Renal pelvis (tissue), 4 donors: ENCODE data around the gene RAD51B. TPM values are rescaled to one million over a fixed set of nuclear protein-coding genes. Genes with fewer than 3 reads are reported as not detected.

Source experiments
- DNase-seq: peaks from one replicate; pipeline ENCODE4 v3.0.0-alpha.2; 2013
- polyA plus RNA-seq, 3 donors: library from polyadenylated mRNA; unstranded; fragments of 120-200 nt; gene quantifications; one replicate each; pipeline ENCODE4 v1.2.1, GENCODE V29; 2013; ENCODE audit not compliant: insufficient read length in 3 of 3

Gene RAD51B
- polyA plus RNA-seq, 3 donors, result 9.8 to 11.0 (median 9.8) TPM

DNA sequence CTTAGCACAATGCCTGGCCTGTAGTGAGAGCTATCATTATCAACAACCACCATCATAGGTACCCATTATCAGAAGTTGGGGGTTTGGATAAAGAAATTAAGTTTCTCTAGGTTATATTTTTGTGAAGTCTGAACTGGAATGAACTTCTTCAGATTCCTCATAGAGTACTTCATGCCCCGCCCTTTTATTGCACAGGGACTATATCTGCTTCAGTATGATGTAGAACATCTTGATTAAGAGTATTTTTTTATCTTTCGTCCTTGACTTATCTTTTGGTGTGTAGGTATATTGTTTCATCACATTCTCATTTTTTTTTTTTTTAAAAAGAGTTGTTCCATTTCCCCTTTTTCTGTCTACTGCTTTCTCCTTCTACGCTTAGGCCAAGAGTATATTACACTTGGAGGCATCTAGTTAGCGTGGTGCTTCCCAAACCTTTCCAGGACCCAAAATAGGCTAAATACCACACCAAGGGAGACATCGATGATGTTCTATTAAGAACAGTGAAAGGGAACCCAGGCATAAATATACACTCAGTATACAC, 505.8 kb downstream of the RAD51B start:
- no peak for DNase-seq

DNA sequence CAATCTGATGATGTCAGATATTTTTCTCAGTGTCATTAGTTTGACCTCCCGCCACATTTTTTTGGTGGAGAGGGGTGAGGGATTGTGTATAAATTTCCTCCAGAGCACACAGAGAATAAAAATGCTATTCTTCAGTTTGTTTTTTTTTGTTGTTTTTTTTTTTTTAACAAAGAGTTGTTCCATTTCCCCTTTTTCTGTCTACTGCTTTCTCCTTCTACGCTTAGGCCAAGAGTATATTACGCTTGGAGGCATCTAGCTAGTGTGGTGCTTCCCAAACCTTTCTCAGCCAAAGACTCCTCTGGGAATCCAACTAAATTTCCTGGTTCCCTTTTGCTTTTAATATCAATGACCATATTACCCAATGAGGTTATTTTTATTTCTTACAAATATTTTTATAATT, 507.7 kb downstream of the RAD51B start:
- DNase-seq, result no peak

DNA sequence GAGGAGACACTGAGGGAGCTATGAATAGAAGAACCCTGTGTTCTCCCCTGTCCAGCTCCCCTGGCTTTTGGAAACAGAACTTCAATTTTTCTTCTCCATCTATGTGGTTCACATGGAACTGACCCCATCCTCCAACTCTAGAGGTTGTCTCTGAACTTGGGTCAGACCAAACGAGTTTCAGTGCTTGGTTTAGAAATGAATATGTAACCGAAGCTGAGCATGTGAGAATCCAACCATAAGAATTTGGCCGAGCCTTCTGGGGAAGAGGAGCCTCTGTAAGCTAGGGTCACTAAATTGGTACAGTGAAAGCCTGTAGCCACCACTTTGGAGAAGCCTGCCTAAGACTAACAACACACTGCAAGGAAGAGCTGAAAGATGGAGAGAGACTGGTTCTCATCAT, 508.9 kb downstream of the RAD51B start:
- no peak for DNase-seq

DNA sequence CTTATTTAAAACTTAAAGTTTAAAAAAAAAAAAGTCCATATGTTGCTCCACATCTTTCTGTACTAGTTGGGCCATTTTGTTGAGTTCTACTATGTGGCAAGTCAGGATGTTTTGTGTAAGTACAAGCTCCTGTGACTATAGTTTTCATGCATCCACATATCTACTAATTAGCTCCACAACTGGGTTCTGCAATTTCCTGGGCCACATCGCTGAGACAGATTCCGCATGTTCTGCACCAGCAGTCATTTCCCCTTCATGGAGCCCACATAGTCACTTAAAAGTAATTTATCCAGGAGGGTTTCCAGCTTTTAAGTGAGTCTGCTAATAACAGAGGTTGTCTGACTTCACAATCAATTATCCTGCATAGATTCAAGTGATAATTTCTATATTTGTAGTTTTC, 511.8 kb downstream of the RAD51B start:
- DNase-seq, result no peak

DNA sequence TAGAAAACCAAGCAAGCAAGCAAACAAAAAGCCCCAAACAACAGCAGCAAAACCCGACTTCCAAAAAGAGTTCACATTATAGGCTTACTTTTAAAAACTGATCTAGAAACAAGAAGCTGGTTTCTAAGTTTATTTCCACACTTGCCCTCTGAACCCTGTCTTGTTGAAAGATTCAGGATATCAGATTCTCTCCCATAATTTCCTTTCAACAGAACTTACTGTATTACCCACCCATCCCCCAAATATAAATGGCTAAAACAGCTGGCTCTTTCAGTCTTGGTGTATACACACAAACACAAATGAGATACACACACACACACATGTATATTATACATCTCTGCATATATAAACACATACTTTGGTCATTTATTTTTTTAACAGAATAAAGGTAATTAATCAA, 512.4 kb downstream of the RAD51B start:
- DNase-seq, result no peak

DNA sequence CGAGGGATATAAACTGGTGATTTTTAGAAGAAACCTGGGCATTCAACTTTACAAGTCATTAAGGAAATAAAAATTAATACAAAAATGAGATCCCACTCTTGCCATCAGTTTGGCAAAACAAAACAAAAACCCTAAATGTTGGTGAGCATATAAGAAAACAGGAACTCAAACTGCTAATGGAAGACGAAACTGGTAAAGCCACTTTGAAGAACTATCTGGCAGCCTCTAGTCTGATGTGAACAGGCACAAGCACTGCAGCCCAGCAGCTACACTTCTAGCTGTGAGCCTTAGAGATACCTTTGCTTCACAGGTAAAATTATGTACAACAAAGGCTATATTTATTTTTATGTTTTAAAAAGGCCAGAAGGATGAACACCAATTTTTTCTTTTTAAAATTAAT, 513.7 kb downstream of the RAD51B start:
- DNase-seq, result no peak

DNA sequence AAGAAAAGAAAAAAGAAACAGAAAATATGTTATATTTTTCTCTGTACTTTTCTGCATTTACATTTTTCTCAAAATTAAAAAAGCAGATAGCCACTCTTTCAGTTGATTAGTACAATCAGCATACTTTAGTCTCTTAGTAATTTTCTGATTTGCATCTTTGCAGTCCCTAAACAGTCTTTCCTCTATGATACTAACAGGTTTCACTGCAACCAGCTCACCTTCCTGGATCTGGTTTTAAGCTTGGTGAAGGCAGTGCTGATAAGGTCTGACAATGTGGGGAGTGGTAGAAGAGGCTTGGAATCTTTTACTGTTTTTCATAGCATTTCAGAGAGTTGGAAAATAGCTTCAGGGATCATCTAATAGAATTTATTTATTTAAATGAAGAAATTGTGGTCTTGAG, 515.7 kb downstream of the RAD51B start:
- DNase-seq, result no peak

DNA sequence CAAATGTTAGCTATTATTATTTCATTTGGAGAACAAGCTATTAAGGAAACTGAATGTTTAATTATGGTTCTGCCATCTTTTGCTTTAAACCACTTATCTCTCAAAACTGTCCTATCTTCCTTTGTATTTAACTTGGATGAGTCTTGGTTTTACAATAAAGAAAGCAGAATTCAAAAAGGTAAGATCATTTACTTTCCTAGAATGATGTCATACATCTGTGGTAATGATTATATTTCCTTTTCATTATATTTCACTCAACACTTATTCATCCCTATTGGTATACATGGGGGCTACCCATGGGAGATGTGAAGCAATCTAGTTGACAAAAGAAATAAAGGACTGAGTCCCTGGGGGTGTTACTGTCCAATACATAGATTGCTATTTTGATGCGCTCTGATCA, 516.6 kb downstream of the RAD51B start:
- DNase-seq, result no peak

DNA sequence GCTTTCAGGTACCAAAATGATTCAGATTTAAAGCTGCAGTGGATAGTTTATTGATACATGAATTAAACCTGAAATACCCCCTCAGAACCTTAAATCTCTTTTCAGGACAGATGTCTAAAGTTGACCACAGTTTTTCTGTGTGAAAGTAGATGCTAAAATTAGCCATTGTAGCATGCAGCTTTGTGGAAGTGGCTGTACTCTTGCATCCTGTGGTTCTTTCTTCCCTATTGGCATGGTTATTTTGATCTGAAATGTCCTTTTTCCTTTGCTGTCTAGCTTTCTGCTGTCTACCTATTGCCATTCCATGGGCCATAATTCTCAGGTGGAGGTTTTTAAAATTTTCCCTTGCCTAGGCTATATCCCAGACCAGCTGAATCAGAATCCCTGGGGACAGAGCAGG, 517.7 kb downstream of the RAD51B start:
- DNase-seq, result no peak

DNA sequence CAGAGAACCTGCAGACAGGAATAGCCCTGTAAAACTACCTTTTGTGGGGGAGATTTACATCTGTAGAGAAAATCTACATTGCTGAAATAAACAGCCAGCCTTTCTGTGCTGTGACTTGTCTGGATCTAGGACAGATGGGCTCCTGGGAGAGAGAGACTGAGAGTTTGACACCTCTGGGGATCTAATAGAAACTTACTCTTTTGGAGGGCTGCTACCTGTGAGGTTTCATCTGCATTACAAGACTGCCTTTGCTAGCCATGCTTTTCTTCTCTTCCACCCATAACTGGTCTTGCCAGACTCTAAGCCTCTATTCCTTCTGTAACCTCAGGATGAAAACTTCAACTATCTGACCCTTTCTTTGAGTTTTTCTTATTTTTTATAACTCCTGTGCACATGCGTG, 520.7 kb downstream of the RAD51B start:
- no peak for DNase-seq

DNA sequence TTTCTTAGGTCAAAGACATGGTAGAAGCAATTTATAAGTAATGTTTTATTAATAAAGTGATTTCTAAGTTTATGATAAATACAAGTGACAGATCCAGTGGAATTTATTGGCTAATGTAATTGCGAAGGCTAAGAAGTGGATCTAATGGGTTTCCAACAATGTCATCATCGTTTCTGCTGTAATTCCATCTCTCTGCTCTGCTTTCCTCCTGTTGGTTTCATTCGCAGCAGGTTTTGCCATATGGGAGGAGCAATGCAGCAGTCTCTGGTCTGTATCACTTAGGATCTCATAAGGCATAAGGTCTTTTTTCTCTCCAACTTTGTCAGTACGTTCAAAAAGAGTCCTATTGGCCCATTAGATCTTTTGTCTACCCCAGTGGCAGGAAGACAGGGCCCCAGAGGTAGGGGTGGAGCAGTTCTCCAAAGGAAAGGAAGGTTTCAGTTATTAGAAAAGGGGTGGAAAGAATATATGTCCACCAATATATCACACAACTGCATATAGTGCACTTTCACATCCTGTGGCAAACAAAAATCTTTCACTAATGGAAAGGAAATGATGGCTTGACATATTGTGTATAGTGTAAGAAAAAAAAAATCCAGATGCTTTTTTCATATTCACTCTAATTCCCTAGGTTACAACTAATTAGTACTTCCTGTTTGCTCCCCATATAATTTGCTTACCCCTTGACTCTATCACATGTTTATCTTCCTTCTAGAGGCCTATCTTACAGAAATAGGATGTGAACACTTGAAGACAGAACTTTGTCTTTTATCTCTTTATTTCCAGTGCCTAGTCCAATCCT, 522.0 kb downstream of the RAD51B start:
- no peak for DNase-seq

DNA sequence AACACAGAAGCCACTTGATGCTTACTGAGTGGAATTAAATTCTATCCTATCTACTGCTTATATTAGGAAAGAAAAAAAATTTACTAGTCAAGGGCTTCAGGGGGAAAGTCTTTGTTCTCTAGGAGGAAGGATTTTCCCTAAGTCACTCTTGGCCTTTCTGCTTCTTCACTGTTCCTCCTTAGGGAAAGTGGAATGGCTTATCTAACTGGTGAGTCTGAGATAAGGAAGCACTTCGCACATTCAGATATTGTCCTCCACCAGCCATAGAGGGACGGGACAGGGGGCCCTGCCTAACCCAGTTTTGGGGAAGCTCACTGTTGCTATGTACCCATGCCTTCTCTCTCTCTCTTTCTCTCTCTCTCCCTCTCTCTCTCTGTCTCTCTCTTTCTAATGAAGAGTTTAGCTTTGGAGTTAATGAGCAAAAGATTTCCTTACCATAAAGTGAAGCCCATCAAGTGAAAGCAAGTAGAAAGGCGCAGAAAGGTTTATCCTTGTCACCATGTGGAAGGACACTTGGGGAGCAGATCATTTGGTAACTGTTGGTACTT, 522.7 kb downstream of the RAD51B start:
- no peak for DNase-seq

DNA sequence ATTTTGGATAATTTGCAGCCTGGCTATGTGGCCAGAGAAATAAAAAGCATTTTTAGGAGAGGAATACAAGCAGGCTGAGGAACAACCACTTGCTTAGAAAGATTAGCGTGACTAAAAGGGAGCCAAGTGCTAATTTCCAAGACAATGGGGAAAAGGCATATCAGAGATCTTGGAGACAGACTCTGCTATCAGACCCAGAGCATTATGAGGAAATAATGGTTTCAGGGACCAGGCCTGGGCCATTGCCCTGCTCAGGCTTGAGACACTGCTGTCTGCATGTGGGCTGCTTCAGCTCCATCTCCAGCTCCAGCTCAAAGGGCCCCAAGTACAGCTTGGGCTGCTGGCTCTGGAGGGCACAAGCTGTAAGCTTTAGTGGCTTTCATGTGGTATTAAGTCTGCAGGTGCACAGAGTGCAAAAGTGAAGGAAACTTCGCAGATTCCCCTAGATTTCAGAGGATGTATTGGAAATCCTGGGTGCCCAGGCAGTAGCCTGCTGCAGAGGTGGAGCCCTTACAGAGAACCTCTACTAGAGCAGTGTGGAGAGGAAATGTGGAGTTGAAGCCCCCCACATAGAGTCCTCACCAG, 524.0 kb downstream of the RAD51B start:
- no peak for DNase-seq

DNA sequence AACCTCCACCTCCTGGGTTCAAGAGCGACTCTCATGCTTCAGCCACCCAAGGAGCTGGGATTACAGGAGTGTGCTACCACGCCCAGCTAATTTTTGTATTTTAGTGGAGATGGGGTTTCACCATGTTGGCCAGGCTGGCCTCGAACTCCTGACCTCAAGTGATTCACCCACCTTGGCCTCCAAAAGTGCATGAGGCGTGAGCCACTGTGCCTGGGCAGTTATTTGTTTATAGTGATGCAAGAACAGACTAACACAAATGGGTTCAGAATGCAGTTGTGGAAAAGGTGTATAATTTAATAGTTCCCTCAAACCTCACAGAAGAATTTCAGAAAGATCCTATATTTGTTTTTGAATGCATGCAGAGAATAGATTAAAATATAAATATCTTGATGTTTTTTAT, 526.2 kb downstream of the RAD51B start:
- DNase-seq, result no peak

DNA sequence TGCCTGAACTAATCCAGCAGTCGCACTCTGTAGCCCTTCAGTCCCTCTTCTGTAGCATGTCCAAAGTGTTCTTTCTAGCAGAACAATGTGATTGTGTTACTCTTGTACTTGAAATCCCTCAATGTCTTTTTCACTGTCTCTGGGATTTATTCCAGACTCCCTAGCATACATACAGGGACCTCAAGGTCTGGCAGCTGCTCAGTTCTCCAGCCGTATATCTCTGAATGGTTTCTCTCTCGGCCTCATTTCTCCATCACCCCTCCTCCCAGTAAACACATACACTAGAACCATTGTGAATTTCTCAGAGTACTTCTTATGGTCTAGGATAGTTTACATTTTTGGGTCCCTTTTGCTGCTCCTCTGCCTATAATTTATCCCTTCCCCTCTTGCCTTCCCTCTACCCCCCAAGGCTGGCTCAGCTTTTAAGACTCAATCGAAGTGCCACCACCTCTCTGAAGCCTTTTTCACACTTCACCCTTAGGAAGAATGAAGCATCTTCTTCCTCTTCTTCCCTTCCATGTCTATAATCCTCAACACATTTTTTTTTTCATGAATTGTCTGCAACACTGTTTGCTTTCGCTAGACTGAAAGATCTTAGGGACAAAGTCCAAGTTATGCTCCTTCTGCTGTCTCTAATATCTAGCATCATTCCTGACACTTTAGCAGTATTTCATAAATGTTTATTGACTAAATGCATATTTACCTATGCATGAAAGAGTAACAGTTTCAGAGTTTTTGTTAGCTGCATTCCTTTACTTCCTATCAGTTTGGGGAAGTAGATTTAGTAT, 527.2 kb downstream of the RAD51B start:
- DNase-seq, result no peak

DNA sequence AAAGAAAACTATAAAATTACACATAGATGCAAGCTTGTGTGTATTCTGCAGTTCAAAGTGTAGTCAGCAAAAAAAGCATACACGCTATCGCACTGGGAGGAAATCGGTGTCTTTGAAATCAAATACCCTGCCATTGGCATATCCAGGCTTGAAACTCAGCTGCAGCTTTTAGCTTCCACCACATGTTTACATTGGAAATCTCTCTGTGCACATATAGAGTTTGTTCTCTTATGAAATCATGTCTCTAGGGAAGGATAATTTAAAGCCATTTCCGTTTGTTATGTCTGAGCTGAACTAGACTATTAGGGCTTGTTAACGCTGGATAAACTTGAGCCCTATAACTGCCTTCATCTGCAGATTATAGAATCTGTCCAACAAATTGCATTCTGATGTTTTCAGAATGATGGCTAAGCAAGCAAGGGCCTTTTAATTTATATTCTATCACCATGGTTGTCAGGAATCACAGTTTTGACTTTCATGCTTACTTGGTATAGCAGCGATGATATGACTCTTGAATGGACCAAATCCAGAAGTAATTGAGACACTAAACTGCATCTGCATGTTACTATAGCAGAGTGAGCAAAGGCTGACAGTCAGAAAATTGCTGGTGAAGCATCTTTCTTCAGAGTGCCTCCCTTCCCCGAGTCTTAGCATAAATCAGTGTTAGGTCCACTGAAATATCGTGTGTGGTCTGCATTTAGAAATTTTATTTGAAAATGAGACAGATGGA, 530.5 kb downstream of the RAD51B start:
- DNase-seq, result peak; percentile 82

DNA sequence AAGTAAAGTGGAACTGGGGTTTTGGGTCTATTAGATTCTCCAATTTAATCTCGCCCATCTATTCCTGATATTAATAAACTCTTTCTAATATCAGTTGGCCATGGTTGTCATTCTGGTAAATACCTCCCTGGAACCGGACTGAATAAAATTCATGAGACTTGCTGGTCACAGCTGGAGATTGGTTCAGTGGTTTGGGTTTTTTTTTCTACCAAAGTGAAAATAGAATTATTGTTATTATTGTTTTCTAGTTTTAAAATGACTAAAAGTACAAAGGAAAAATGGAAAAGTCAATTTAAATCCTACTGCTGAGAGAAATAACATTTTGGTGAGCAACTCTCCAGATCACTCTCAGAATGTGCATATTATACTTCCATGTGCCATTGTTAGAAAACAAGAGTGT, 535.8 kb downstream of the RAD51B start:
- DNase-seq, result no peak

DNA sequence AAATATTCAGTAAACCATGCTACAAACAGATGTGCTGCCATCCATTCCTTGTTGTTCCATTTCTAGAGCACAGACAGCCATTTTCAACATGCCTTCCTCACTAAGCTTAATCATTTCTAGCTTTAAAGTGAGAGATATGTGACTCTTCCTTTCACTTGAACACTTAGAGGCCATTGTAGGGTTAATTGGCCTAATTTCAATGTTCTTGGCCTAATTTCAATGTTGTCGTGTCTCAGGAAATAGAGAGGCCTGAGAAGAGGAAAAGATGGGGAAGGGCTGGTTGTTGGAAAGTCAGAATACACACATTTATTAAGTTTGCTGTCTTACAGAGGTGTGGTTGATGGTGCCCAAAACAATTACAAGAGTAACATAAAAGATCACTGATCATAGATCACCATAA, 538.2 kb downstream of the RAD51B start:
- DNase-seq, result no peak

DNA sequence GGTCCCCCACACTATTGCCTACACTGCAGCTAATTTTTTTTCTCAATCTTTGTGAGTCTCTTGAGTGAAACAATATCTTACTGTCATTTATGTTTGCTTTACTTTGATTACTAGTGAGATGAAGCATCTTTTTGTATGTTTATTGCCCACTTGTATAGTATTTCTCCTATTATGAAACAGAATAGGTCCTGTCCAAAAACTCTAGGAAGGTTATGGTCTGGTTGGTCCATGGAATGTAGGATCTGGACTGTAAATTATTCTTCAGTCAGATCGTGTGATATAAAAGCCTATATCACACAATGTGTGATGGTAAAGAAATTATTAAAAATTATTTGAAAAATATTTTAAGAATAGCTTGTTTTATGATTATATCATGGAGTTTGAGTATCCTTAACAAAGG, 538.9 kb downstream of the RAD51B start:
- DNase-seq, result no peak

DNA sequence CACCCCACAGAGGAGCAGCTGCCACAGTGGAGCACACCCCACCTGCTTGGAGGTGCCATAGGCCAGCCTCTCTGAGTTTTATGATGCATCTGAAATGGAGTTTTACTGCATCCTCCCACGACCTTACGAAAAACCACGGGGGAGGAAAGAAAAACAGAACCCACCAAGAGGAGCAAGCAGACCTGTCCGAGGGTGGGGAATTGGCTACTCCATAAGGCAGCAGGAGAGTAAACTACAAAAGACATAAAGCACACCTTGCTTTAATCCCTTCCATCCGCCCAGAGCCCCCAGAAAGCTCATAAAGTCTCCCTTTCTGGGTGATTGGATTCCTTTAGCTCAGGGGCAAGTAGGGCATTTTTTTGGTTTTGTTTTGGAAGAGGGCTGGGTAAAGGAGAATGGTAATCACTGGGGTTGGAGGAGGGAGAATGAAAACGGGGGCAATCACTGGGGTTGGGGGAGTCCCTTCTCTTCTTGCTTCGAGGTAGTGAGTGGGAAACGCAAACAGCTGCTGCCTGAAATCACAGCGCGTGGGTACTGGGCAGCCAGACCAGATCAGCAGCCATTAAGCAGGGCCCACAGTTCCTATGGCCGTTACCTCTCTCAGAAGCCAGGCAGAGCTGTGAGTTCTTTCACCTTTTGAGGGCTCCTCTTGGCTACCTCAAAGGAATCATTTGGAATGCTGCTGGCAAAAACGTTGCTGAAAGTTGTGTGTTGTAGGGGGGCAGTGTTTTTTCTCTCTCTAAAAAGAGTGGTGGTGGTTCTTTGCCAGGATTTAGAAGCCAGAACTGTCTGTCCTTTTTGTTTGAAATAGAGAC, 539.6 kb downstream of the RAD51B start:
- DNase-seq, result peak; percentile 72
